ENCODE results near the gene PEX16. TPM values are rescaled to one million over a fixed set of nuclear protein-coding genes. Genes with fewer than 3 reads are reported as not detected.
A peak's percentile ranks its signal among the peaks of the same experiment; 100 is the strongest.

PEX16 gene
- total and polyA plus RNA-seq, 5 donors = 14.3 to 17.7 (median 16.7) TPM

- Histone ChIP-seq H3K4me1 (ENCODE audit: control insufficient read depth, insufficient read depth, low read length) (no peaks in the 10 kb centered on the region), H3K9me3 (ENCODE audit: control insufficient read depth, low read length) (no peaks in the 10 kb centered on the region), H3K27me3 (ENCODE audit: control insufficient read depth, insufficient read depth) (no peaks in the 10 kb centered on the region), H3K4me3 (ENCODE audit: low read length) (no peak overlapping the region), H3K27ac (ENCODE audit: low read length) (no peak overlapping the region)
- DNase-seq = peak in 1 of 3 donors; percentile 43
- WGBS = 80% methylated on average over 8 of the region's 8 CpGs
- no peak for ATAC-seq
- intact Hi-C loops (cut with DNase I) = no loop called here
Observed at GRCh38 chr11:45930951-45931570, 13.4 kb upstream of the PEX16 start.

DNA sequence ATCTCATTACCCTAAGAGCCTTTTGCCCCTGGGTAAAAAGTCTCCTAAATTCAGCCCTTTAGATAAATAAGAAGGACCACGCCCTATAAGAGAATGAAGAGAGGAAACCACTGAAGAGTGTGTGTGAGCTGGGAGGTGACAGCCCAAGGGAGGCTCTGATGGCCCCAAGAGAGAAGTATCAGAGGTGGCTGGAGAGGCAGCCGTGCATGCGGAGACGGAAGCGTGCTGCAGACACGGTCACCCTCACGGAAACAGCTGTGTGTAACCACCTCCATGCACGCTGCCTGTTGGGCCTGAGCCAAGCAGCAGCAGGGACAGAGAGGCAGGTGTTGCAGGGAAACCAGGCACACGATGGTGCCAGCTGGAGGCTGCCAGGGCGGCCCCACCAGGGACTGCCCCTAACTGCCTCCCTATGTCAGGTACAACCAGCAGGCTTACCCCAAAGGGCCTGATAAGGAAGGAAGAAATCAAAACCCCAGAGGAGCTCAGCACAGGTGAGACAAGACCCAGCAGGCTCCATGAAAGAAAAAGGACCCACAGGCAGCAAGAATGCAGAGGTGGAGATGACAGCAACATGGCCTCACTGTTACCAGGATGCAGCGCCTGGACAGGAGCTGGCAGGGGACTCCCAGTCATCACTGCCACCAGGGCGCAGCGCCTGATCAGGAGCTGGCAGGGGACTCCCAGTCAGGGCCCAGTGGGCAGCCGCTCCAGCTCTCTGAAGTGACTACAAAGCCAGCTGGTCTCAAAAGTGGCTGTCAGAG lies 12.5 kb upstream of the PEX16 start:
- H3K27me3 ChIP-seq (ENCODE audit: control insufficient read depth, insufficient read depth) = no peaks in the 10 kb centered on the region
- H3K9me3 ChIP-seq (ENCODE audit: control insufficient read depth, low read length) = no peaks in the 10 kb centered on the region
- peak in 2 of 3 donors; percentile 76 for DNase-seq
- WGBS = 62% methylated on average over 14 of the region's 14 CpGs
- no peak overlapping the region for H3K27ac ChIP-seq (ENCODE audit: low read length)
- peak; percentile 16 to 67 for ATAC-seq
- intact Hi-C loops (cut with DNase I) = no loop called here
- H3K4me3 ChIP-seq (ENCODE audit: low read length) = no peak overlapping the region
- no peaks in the 10 kb centered on the region for H3K4me1 ChIP-seq (ENCODE audit: control insufficient read depth, insufficient read depth, low read length)

DNA sequence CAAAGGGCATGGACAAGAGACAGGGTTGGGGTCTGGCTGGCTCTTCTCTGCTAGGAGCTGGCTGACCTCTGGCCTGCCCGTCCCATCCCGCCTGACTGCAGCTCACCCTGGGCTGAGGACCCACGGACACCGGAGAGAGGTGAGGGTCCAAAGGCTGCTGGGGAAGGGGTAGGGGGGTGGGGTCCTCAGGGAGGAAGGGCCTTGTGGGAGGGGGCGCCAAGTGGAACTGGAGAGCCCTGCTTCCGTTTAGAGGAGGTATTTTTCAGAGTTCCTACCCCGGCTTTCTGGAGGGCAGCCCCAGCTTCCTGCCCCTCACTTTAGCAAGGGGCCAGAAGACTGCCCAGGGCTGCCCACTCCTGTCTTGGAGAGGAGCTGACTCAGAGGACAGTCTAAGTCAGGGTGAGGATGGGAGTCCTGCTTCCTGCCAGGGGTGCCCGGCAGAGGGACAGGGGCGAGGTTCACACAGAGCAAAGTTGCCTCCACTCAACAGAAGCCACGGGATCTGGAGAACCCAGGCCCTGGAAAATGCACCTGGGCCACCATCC lies 11.9 kb upstream of the PEX16 start:
- intact Hi-C loops (cut with DNase I) = no loop called here
- Histone ChIP-seq H3K27me3 (ENCODE audit: control insufficient read depth, insufficient read depth) (no peaks in the 10 kb centered on the region), H3K27ac (ENCODE audit: low read length) (no peak overlapping the region), H3K9me3 (ENCODE audit: control insufficient read depth, low read length) (no peaks in the 10 kb centered on the region), H3K4me1 (ENCODE audit: control insufficient read depth, insufficient read depth, low read length) (no peaks in the 10 kb centered on the region), H3K4me3 (ENCODE audit: low read length) (no peak overlapping the region)
- 76% methylated on average over 10 of the region's 10 CpGs for WGBS
- peak in 2 of 3 donors; percentile 29 to 52 for DNase-seq
- ATAC-seq = peak in 1 of 2 donors; percentile 5

DNA sequence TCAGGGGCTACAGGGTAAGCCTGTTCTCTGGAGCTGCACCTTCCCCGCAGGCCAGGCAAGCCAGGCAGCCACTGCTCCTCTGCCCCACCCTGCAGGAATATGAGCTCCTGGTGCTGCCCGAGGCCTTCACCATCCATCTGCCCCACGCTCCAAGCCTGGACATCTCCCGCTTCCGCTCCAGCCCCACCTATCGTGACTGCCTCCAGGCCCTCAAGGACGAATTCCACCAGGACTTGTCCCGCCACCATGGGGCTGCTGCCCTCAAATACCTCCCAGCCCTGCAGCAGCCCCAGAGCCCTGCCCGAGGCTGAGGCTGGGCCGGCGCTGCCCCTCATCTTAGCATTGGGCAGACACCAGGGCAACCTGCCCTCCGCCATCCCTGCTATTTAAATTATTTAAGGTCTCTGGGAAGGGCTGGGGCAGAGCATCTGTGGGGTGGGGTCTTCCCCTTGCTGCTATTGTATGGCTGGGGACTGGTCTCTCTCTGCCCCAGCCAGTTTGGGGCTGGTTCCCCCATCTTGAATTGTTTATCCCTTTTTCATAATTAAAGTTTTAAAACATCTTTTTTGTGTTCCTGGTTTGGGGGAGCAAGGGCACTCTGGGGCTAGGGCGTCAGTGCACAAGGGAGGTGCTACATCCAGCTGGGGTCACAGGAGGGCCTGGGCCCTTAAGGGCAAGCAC lies 11.0 kb upstream of the PEX16 start:
- Histone ChIP-seq H3K4me3 (ENCODE audit: low read length) (no peak overlapping the region), H3K27ac (ENCODE audit: low read length) (no peak overlapping the region), H3K9me3 (ENCODE audit: control insufficient read depth, low read length) (no peaks in the 10 kb centered on the region), H3K4me1 (ENCODE audit: control insufficient read depth, insufficient read depth, low read length) (no peaks in the 10 kb centered on the region), H3K27me3 (ENCODE audit: control insufficient read depth, insufficient read depth) (no peaks in the 10 kb centered on the region)
- WGBS = 71% methylated on average over 13 of the region's 13 CpGs
- intact Hi-C loops (cut with DNase I) = no loop called here
- DNase-seq (peak in 1 of 3 donors; percentile 39), ATAC-seq (no peak)

DNA sequence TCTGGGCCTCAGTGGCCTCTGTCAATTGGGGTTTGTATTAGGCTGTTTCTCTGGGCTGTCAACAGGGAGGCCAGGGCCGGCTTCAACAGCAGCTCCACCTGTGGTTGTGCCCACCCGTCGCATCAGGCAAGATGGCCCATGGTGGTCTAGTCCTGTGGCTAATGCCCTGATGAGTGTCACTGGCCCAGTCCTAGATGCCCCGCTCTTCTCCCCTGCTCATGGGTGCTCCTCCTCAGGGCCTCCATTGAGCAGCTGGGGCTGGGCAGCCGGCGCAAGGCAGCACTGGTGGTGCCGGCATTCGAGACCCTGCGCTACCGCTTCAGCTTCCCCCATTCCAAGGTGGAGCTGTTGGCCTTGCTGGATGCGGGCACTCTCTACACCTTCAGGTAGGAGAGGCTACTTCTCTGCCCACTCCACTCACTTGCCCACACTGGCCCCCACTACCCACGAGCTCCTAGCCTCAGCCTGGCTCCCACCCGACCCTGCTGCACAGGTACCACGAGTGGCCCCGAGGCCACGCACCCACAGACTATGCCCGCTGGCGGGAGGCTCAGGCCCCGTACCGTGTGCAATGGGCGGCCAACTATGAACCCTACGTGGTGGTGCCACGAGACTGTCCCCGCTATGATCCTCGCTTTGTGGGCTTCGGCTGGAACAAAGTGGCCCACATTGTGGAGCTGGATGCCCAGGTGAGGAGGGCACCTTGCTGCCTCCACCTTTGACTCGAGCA lies 10.2 kb upstream of the PEX16 start:
- peak in 2 of 3 donors; percentile 43 to 45 for DNase-seq
- no peaks in the 10 kb centered on the region for H3K9me3 ChIP-seq (ENCODE audit: control insufficient read depth, low read length)
- H3K27ac ChIP-seq (ENCODE audit: low read length) = no peak overlapping the region
- 94% methylated on average over 27 of the region's 27 CpGs for WGBS
- no peaks in the 10 kb centered on the region for H3K4me1 ChIP-seq (ENCODE audit: control insufficient read depth, insufficient read depth, low read length)
- ATAC-seq = no peak
- no peaks in the 10 kb centered on the region for H3K27me3 ChIP-seq (ENCODE audit: control insufficient read depth, insufficient read depth)
- intact Hi-C loops (cut with DNase I) = no loop called here
- H3K4me3 ChIP-seq (ENCODE audit: low read length) = no peak overlapping the region

DNA sequence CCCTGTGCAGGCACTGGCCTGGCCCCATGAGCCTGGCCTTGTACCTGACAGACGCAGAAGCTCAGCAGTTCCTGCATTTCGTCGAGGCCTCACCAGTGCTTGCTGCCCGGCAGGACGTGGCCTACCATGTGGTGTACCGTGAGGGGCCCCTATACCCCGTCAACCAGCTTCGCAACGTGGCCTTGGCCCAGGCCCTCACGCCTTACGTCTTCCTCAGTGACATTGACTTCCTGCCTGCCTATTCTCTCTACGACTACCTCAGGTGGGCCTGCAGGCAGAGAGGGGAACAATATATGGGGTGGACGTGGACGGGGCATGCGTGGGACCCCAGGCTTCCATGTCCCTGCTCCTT lies 9.6 kb upstream of the PEX16 start:
- ATAC-seq = no peak
- WGBS = 75% methylated on average over 15 of the region's 15 CpGs
- DNase-seq = peak in 1 of 3 donors; percentile 40

GRCh38 chr11:45926536-45927331 lies 9.1 kb upstream of the PEX16 start:
- no peak overlapping the region for H3K4me3 ChIP-seq (ENCODE audit: low read length)
- H3K27ac ChIP-seq (ENCODE audit: low read length) = no peak overlapping the region
- intact Hi-C loops (cut with DNase I) = no loop called here
- H3K9me3 ChIP-seq (ENCODE audit: control insufficient read depth, low read length) = no peaks in the 10 kb centered on the region
- no peaks in the 10 kb centered on the region for H3K4me1 ChIP-seq (ENCODE audit: control insufficient read depth, insufficient read depth, low read length)
- WGBS = 83% methylated on average over 12 of the region's 12 CpGs
- no peaks in the 10 kb centered on the region for H3K27me3 ChIP-seq (ENCODE audit: control insufficient read depth, insufficient read depth)
- DNase-seq (peak in 1 of 3 donors; percentile 36), ATAC-seq (no peak)

More for the DNA sequence above, 9.6 kb upstream of the PEX16 start:
- Histone ChIP-seq H3K27me3 (ENCODE audit: control insufficient read depth, insufficient read depth) (no peaks in the 10 kb centered on the region), H3K27ac (ENCODE audit: low read length) (no peak overlapping the region), H3K9me3 (ENCODE audit: control insufficient read depth, low read length) (no peaks in the 10 kb centered on the region), H3K4me1 (ENCODE audit: control insufficient read depth, insufficient read depth, low read length) (no peaks in the 10 kb centered on the region), H3K4me3 (ENCODE audit: low read length) (no peak overlapping the region)
- intact Hi-C loops (cut with DNase I) = no loop called here

DNA sequence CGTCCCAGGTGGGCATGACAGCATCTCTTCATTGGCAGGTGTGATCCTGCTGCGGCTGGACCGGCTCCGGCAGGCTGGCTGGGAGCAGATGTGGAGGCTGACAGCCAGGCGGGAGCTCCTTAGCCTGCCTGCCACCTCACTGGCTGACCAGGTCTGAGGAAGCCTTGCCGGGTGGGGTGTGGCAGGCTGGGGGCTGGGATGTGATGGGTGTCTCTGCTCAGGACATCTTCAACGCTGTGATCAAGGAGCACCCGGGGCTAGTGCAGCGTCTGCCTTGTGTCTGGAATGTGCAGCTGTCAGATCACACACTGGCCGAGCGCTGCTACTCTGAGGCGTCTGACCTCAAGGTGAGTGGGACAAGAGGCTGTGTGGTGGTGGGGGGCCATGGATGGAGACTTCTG lies 8.3 kb upstream of the PEX16 start:
- intact Hi-C loops (cut with DNase I) = no loop called here
- Histone ChIP-seq H3K27me3 (ENCODE audit: control insufficient read depth, insufficient read depth) (no peaks in the 10 kb centered on the region), H3K9me3 (ENCODE audit: control insufficient read depth, low read length) (no peaks in the 10 kb centered on the region), H3K4me3 (ENCODE audit: low read length) (no peak overlapping the region), H3K4me1 (ENCODE audit: control insufficient read depth, insufficient read depth, low read length) (no peaks in the 10 kb centered on the region), H3K27ac (ENCODE audit: low read length) (no peak overlapping the region)
- DNase-seq (peak in 1 of 3 donors; percentile 40), ATAC-seq (no peak)
- 40% methylated on average over 12 of the region's 12 CpGs for WGBS

DNA sequence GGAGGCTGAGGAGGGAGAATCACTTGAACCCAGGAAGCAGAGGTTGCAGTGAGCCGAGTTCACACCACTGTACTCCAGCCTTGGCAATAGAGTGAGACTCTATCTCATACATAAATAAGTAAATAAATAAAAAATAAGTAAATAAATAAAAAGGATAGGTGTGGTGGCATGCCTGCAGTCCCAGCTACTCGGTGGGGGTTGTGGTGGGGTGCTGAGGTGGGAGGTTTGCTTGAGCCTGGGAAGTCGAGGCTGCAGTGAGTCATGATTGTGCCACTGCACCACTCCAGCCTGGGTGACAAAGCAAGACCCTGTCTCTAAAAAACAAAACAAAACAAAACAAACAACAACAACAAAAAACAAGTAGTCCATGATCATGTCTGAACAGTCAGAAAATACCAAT lies 7.9 kb upstream of the PEX16 start:
- ATAC-seq = no peak
- no peak overlapping the region for H3K27ac ChIP-seq (ENCODE audit: low read length)
- intact Hi-C loops (cut with DNase I) = no loop called here
- no peak overlapping the region for H3K4me3 ChIP-seq (ENCODE audit: low read length)
- 80% methylated on average over 3 of the region's 3 CpGs for WGBS
- H3K4me1 ChIP-seq (ENCODE audit: control insufficient read depth, insufficient read depth, low read length) = no peaks in the 10 kb centered on the region
- no peaks in the 10 kb centered on the region for H3K9me3 ChIP-seq (ENCODE audit: control insufficient read depth, low read length)
- H3K27me3 ChIP-seq (ENCODE audit: control insufficient read depth, insufficient read depth) = no peaks in the 10 kb centered on the region
- no peak for DNase-seq

- Histone ChIP-seq H3K4me3 (ENCODE audit: low read length) (no peak overlapping the region), H3K27ac (ENCODE audit: low read length) (no peak overlapping the region), H3K9me3 (ENCODE audit: control insufficient read depth, low read length) (no peaks in the 10 kb centered on the region), H3K27me3 (ENCODE audit: control insufficient read depth, insufficient read depth) (no peaks in the 10 kb centered on the region), H3K4me1 (ENCODE audit: control insufficient read depth, insufficient read depth, low read length) (no peaks in the 10 kb centered on the region)
- intact Hi-C loops (cut with DNase I) = no loop called here
- DNase-seq = no peak
- ATAC-seq = no peak
- 89% methylated on average over 6 of the region's 6 CpGs for WGBS
Observed at GRCh38 chr11:45924927-45925326, 7.2 kb upstream of the PEX16 start.

Measured in right cardiac atrium (tissue), 5 donors.